Neuronal stem cell (in vitro differentiated cells): Measurements from ENCODE around the gene PMAIP1.

Experiments used
- DNase-seq: peaks from one replicate; pipeline ENCODE4 v3.0.0-alpha.2; 2013; ENCODE audit warnings: low spot score
- H2AFZ ChIP-seq: one replicate; pipeline ENCODE4 v1.6.1; 2013; ENCODE audit warnings: mild to moderate bottlenecking, low read length, inconsistent platforms
- H2AK5ac ChIP-seq: 2 replicates; pipeline ENCODE4 v1.6.1; 2013; ENCODE audit warnings: low read depth, mild to moderate bottlenecking, inconsistent platforms, low read length, moderate library complexity, mixed read lengths
- H2BK120ac ChIP-seq: 2 replicates; pipeline ENCODE4 v1.6.1; 2013; ENCODE audit warnings: low read depth, mild to moderate bottlenecking, inconsistent platforms, low read length, moderate library complexity, mixed read lengths
- H2BK12ac ChIP-seq: one replicate; pipeline ENCODE4 v1.6.1; 2013; ENCODE audit warnings: low read length, inconsistent platforms
- H2BK15ac ChIP-seq: 2 replicates; pipeline ENCODE4 v1.6.1; 2013; ENCODE audit warnings: mild to moderate bottlenecking, low read length, inconsistent platforms, mixed read lengths
- H2BK5ac ChIP-seq: one replicate; pipeline ENCODE4 v1.6.1; 2013; ENCODE audit warnings: inconsistent platforms, mild to moderate bottlenecking, low read length, moderate library complexity
- H3K14ac ChIP-seq: one replicate; pipeline ENCODE4 v1.6.1; 2013; ENCODE audit warnings: low read length, inconsistent platforms
- H3K18ac ChIP-seq: 2 replicates; pipeline ENCODE4 v1.6.1; 2013; ENCODE audit warnings: low read length, inconsistent platforms
- H3K23ac ChIP-seq: 2 replicates; pipeline ENCODE4 v1.6.1; 2013; ENCODE audit warnings: low read depth, mild to moderate bottlenecking, mixed read lengths, low read length, inconsistent platforms; ENCODE audit not compliant: poor library complexity
- H3K27ac ChIP-seq: replicated peaks from 3 replicates; pipeline ENCODE4 v1.5.1; 2013; ENCODE audit warnings: low read length, inconsistent platforms
- H3K27me3 ChIP-seq, 3 experiments: 2 replicates each; pipeline ENCODE4 v1.6.1; 2013; ENCODE audit warnings: low read length in 3 of 3, mild to moderate bottlenecking in 2 of 3, inconsistent platforms in 1 of 3, low read depth in 1 of 3, mixed read lengths in 1 of 3, moderate library complexity in 1 of 3; ENCODE audit not compliant: control insufficient read depth in 3 of 3, insufficient read depth in 3 of 3
- H3K36me3 ChIP-seq, 2 donors: replicated peaks in 1 of 2; 2 replicates each; pipeline ENCODE4 v1.6.1; 2013; ENCODE audit warnings: low read length in 2 of 2; ENCODE audit not compliant: control insufficient read depth in 2 of 2, insufficient read depth in 2 of 2
- H3K4ac ChIP-seq: 2 replicates; pipeline ENCODE4 v1.6.1; 2013; ENCODE audit warnings: inconsistent platforms, mild to moderate bottlenecking, low read length, moderate library complexity
- H3K4me1 ChIP-seq, 2 donors: 1 replicate in 1 of 2; 2 replicates in 1 of 2; pipeline ENCODE4 v1.6.1; 2013; ENCODE audit warnings: low read length in 2 of 2, low read depth in 1 of 2; ENCODE audit not compliant: control insufficient read depth in 2 of 2, insufficient read depth in 1 of 2
- H3K4me2 ChIP-seq: one replicate; pipeline ENCODE4 v1.6.1; 2013; ENCODE audit warnings: mild to moderate bottlenecking, low read length, inconsistent platforms; ENCODE audit not compliant: insufficient read depth, poor library complexity, severe bottlenecking
- H3K4me3 ChIP-seq, 2 donors: 2 replicates each; pipeline ENCODE4 v1.5.1; 2013; ENCODE audit warnings: low read length in 2 of 2, mild to moderate bottlenecking in 2 of 2, inconsistent platforms in 1 of 2, moderate library complexity in 1 of 2
- H3K79me1 ChIP-seq: one replicate; pipeline ENCODE4 v1.6.1; 2013; ENCODE audit warnings: low read depth, mild to moderate bottlenecking, inconsistent platforms, low read length, moderate library complexity
- H3K9ac ChIP-seq: one replicate; pipeline ENCODE4 v1.6.1; 2013; ENCODE audit warnings: mild to moderate bottlenecking, low read depth, low read length, inconsistent platforms; ENCODE audit not compliant: poor library complexity
- H3K9me3 ChIP-seq, 2 donors: replicated peaks in 1 of 2; 2 replicates each; pipeline versions ENCODE3 to v1.6.1; 2013; ENCODE audit warnings: low read length in 2 of 2, mild to moderate bottlenecking in 2 of 2, inconsistent platforms in 1 of 2, low read depth in 1 of 2, mixed read lengths in 1 of 2, moderate library complexity in 1 of 2; ENCODE audit not compliant: control insufficient read depth in 2 of 2, insufficient read depth in 1 of 2
- H4K8ac ChIP-seq: one replicate; pipeline ENCODE4 v1.6.1; 2013; ENCODE audit warnings: low read depth, mild to moderate bottlenecking, inconsistent platforms, low read length, moderate library complexity
- H4K91ac ChIP-seq: one replicate; pipeline ENCODE4 v1.6.1; 2013; ENCODE audit warnings: low read length, low read depth, mild to moderate bottlenecking, inconsistent platforms; ENCODE audit not compliant: poor library complexity
- WGBS, 2 donors: extraction: QIAGEN DNeasy Blood & Tissue Kit; methylation state at CpG; one replicate each; pipeline ENCODE4 v1.1.7; 2013; ENCODE audit warnings: missing lambda C conversion rate in 2 of 2, mixed read lengths in 1 of 2; ENCODE audit not compliant: insufficient read length in 2 of 2, insufficient replicate concordance in 1 of 2; ENCODE audit errors: extremely low coverage in 2 of 2; 5-methylcytosine and 5-hydroxymethylcytosine counted together

PMAIP1 gene

DNA sequence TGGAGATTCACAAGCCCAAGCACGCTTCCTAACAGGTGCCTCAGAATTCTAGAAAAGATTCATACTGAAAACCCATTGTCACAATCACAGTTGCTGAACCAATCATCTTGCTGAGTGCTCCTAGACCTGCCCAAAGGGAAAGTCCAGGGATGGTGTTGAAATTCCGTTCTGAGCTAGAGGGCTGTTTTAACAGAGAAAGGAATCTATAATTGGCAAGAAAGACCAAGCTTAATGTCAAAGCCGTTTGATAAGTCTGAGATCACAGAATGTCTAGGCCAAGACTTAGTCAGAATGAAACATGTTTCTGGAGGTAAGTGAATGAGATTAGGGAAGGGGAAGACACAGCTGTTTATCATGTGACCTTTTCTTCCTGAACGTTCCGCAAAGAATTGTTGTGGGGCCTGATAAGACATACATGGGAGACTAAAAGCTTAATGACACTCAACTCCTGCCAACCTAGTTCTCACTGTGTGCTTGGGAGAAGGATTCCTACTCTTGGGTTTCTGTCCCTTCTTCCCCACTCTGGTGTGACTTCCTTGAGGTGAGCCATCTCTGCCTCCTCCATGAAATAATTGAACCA lies 27.5 kb downstream of the PMAIP1 start:
- Histone ChIP-seq H3K23ac (no peak overlapping the region), H3K4me2 (no peak overlapping the region), H2BK12ac (no peak overlapping the region), H3K4me3 (no peak overlapping the region), H3K27ac (no peak overlapping the region), H3K18ac (no peak overlapping the region), H3K9me3 (no peaks in the 10 kb centered on the region), H2BK120ac (no peak overlapping the region), H3K4ac (no peak overlapping the region), H3K27me3 (peaks cover 0 to 7% (median 3%) of the 10 kb centered on the region in 3 experiments), H2BK5ac (no peak overlapping the region), H2AK5ac (no peak overlapping the region), H4K91ac (no peak overlapping the region), H3K79me1 (no peaks in the 10 kb centered on the region), H3K14ac (no peak overlapping the region), H2BK15ac (no peak overlapping the region), H3K4me1 (peaks cover 0 to 3% of the 10 kb centered on the region in 2 donors), H3K9ac (no peak overlapping the region), H2AFZ (no peak overlapping the region), H3K36me3 (no peaks in the 10 kb centered on the region), H4K8ac (no peak overlapping the region)
- no CpG with 5 or more reads among the region's 5 CpGs for WGBS, 2 donors
- DNase-seq: no peak

- Histone ChIP-seq H2AFZ (no peak overlapping the region), H3K9me3 (no peaks in the 10 kb centered on the region), H3K9ac (no peak overlapping the region), H2BK120ac (no peak overlapping the region), H3K79me1 (no peaks in the 10 kb centered on the region), H3K4me1 (peaks cover 0 to 3% of the 10 kb centered on the region in 2 donors), H2BK5ac (no peak overlapping the region), H2BK12ac (no peak overlapping the region), H3K4me2 (no peak overlapping the region), H2AK5ac (no peak overlapping the region), H2BK15ac (no peak overlapping the region), H3K23ac (no peak overlapping the region), H3K27ac (no peak overlapping the region), H3K4me3 (no peak overlapping the region), H3K36me3 (no peaks in the 10 kb centered on the region), H4K8ac (no peak overlapping the region), H3K14ac (no peak overlapping the region), H3K27me3 (peaks cover 0 to 7% (median 3%) of the 10 kb centered on the region in 3 experiments), H3K18ac (no peak overlapping the region), H4K91ac (no peak overlapping the region), H3K4ac (no peak overlapping the region)
- no CpG with 5 or more reads among the region's 2 CpGs for WGBS, 2 donors
- no peak for DNase-seq
Observed at GRCh38 chr18:59928201-59928600, 28.4 kb downstream of the PMAIP1 start.

- peak overlapping the region; percentile 67 for H3K18ac ChIP-seq
Observed at GRCh38 chr18:59929621-59930295, 30.0 kb downstream of the PMAIP1 start.

GRCh38 chr18:59932401-59932800 lies 32.6 kb downstream of the PMAIP1 start:
- H3K27ac ChIP-seq: no peak overlapping the region
- H3K4me3 ChIP-seq: no peak overlapping the region
- WGBS, 2 donors: no CpG with 5 or more reads among the region's 11 CpGs

More at GRCh38 chr18:59929621-59930295, 30.0 kb downstream of the PMAIP1 start:
- H3K14ac ChIP-seq: no peak overlapping the region
- H2BK12ac ChIP-seq: no peak overlapping the region
- H2AFZ ChIP-seq: no peak overlapping the region
- H3K4me2 ChIP-seq: no peak overlapping the region
- no peak overlapping the region for H3K4ac ChIP-seq
- H3K27ac ChIP-seq: no peak overlapping the region
- H3K9ac ChIP-seq: peak overlapping the region; percentile 50
- peaks cover 0 to 7% (median 3%) of the 10 kb centered on the region in 3 experiments for H3K27me3 ChIP-seq
- no peak overlapping the region for H3K4me3 ChIP-seq
- H3K79me1 ChIP-seq: no peaks in the 10 kb centered on the region
- H2BK15ac ChIP-seq: no peak overlapping the region
- peak overlapping the region; percentile 69 for H3K23ac ChIP-seq
- H3K36me3 ChIP-seq: no peaks in the 10 kb centered on the region
- H2BK120ac ChIP-seq: no peak overlapping the region
- no peaks in the 10 kb centered on the region for H3K9me3 ChIP-seq
- H3K4me1 ChIP-seq: peaks cover 0 to 3% of the 10 kb centered on the region in 2 donors
- H2BK5ac ChIP-seq: no peak overlapping the region
- no peak for DNase-seq
- no CpG with 5 or more reads among the region's 7 CpGs for WGBS, 2 donors
- H4K91ac ChIP-seq: no peak overlapping the region
- H2AK5ac ChIP-seq: no peak overlapping the region
- no peak overlapping the region for H4K8ac ChIP-seq

More at GRCh38 chr18:59932401-59932800, 32.6 kb downstream of the PMAIP1 start:
- DNase-seq: no peak
- Histone ChIP-seq H2BK15ac (no peak overlapping the region), H3K4me1 (peaks cover 0 to 3% of the 10 kb centered on the region in 2 donors), H2BK5ac (no peak overlapping the region), H3K79me1 (no peaks in the 10 kb centered on the region), H4K8ac (no peak overlapping the region), H3K9me3 (no peaks in the 10 kb centered on the region), H3K36me3 (no peaks in the 10 kb centered on the region), H2BK12ac (no peak overlapping the region), H3K4me2 (no peak overlapping the region), H3K9ac (no peak overlapping the region), H2AFZ (no peak overlapping the region), H2AK5ac (no peak overlapping the region), H3K23ac (no peak overlapping the region), H3K27me3 (peaks cover 0 to 7% (median 3%) of the 10 kb centered on the region in 3 experiments), H3K4ac (no peak overlapping the region), H4K91ac (no peak overlapping the region), H2BK120ac (no peak overlapping the region), H3K14ac (no peak overlapping the region), H3K18ac (no peak overlapping the region)
